Astrocyte of the spinal cord (primary cell): Measurements from ENCODE around the gene KMT2C.

Experiments
- DNase-seq: peaks from one replicate; pipeline ENCODE4 v3.0.0; 2011; ENCODE audit warnings: low read depth, low spot score
- H3K4me3 ChIP-seq: 2 replicates; pipeline ENCODE4 v1.5.1; 2011; ENCODE audit warnings: low read depth, mild to moderate bottlenecking, low read length, moderate library complexity
- CTCF ChIP-seq: IDR thresholded peaks from 2 replicates; pipeline ENCODE4 v1.5.1; 2012; ENCODE audit warnings: low read depth, mild to moderate bottlenecking, low read length, inconsistent platforms
- in situ Hi-C: cut with HindIII; loops from 2 replicates; pipeline ENCODE4 v1.10.0; 2017; ENCODE audit warnings: low sequenced_read_pairs

The KMT2C gene

GRCh38 chr7:152340161-152340560 is 95.6 kb downstream of the KMT2C start:
- in situ Hi-C loops, result no loop called here
- no peak for DNase-seq

GRCh38 chr7:152338561-152338960 is 97.2 kb downstream of the KMT2C start:
- H3K4me3 ChIP-seq, result no peak overlapping the region
- no peak for DNase-seq
- in situ Hi-C loops, result no loop called here
- no peak for TF ChIP-seq CTCF

More at GRCh38 chr7:152340161-152340560, 95.6 kb downstream of the KMT2C start:
- no peak for TF ChIP-seq CTCF
- no peak overlapping the region for H3K4me3 ChIP-seq

- peak; percentile 57 for DNase-seq
- H3K4me3 ChIP-seq, result no peak overlapping the region
- in situ Hi-C loops, result no loop called here
These were observed 98.9 kb downstream of the KMT2C start for GRCh38 chr7:152336754-152337368.

GRCh38 chr7:152335900-152336571 is 99.8 kb downstream of the KMT2C start:
- in situ Hi-C loops, result no loop called here
- DNase-seq, result peak; percentile 29
- no peak for TF ChIP-seq CTCF
- H3K4me3 ChIP-seq, result no peak overlapping the region

More at GRCh38 chr7:152336754-152337368, 98.9 kb downstream of the KMT2C start:
- TF ChIP-seq CTCF, result peak; percentile 61

DNA sequence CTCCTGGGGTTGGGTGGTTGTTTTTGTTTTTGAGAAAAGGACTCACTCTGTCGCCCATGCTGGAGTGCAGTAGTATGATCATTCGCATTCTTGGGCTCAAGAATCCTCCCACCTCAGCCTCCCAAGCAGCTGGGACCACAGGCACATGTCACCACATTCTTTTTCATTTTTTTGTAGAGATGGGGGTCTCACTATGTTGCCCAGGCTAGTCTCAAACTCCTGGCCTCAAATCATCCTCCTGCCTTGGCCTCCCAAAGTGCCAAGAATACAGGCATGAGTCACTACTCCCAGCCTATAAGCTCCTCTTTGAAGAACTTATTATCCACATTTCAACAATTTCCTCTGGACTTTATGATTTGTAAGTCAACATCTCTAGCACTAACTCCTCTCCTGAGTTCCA is 102.7 kb downstream of the KMT2C start:
- no peak for TF ChIP-seq CTCF
- H3K4me3 ChIP-seq, result no peak overlapping the region
- no peak for DNase-seq
- in situ Hi-C loops, result no loop called here

- in situ Hi-C loops, result no loop called here
- no peak overlapping the region for H3K4me3 ChIP-seq
- no peak for DNase-seq
- TF ChIP-seq CTCF, result no peak
These were observed 105.0 kb downstream of the KMT2C start for GRCh38 chr7:152330827-152331226.
